ENCODE measurements around the gene GPRC5A. TPM values are rescaled to one million over a fixed set of nuclear protein-coding genes. Genes with fewer than 3 reads are reported as not detected.

Gene GPRC5A
- total RNA-seq, 6 donors from 2014 or later = 194 to 890 (median 653) TPM

GRCh38 chr12:12930633-12931219, 39.4 kb downstream of the GPRC5A start:
- DNase-seq = no peak
- Histone ChIP-seq H3K36me3 (no peaks in the 10 kb centered on the region), H3K9me3 (no peaks in the 10 kb centered on the region), H3K27ac (no peak overlapping the region), H3K4me1 (peaks cover 0 to 5% (median 0%) of the 10 kb centered on the region in 4 donors), H3K27me3 (no peaks in the 10 kb centered on the region), H3K4me3 (no peak overlapping the region)
- 65 to 78% methylated on average over 2 of the region's 2 CpGs for WGBS, 2 donors
- TF ChIP-seq POLR2A (IDR thresholded peaks at IDR 0.05) (no peak), CTCF (IDR thresholded peaks at IDR 0.05) (no peak), EP300 (IDR thresholded peaks at IDR 0.05) (no peak), POLR2AphosphoS5 (IDR thresholded peaks at IDR 0.05) (no peak)
- no peak for ATAC-seq (ENCODE audit: low FRiP score in 2 of 2)

- no peak for DNase-seq
- H3K9me3 ChIP-seq = no peaks in the 10 kb centered on the region
- 93 to 96% methylated on average over 4 of the region's 4 CpGs for WGBS, 2 donors
- TF ChIP-seq CTCF (IDR thresholded peaks at IDR 0.05) (no peak), POLR2A (IDR thresholded peaks at IDR 0.05) (no peak), POLR2AphosphoS5 (IDR thresholded peaks at IDR 0.05) (no peak), EP300 (IDR thresholded peaks at IDR 0.05) (no peak)
- H3K27ac ChIP-seq = no peak overlapping the region
- no peak for ATAC-seq (ENCODE audit: low FRiP score in 2 of 2)
- no peaks in the 10 kb centered on the region for H3K36me3 ChIP-seq
- no peaks in the 10 kb centered on the region for H3K27me3 ChIP-seq
- no peak overlapping the region for H3K4me3 ChIP-seq
- H3K4me1 ChIP-seq = no peaks in the 10 kb centered on the region
These were observed 42.4 kb downstream of the GPRC5A start for GRCh38 chr12:12933742-12934141.

- ATAC-seq (ENCODE audit: low FRiP score in 2 of 2) (no peak), DNase-seq (no peak)
- Histone ChIP-seq H3K36me3 (no peaks in the 10 kb centered on the region), H3K27me3 (no peaks in the 10 kb centered on the region), H3K27ac (no peak overlapping the region), H3K4me3 (no peak overlapping the region), H3K9me3 (no peaks in the 10 kb centered on the region), H3K4me1 (no peaks in the 10 kb centered on the region)
- WGBS, 2 donors = 68 to 76% methylated on average over 8 of the region's 8 CpGs
- no peak for TF ChIP-seq EP300 (IDR thresholded peaks at IDR 0.05)
These were observed 43.2 kb downstream of the GPRC5A start for GRCh38 chr12:12934556-12934955.

GRCh38 chr12:12936983-12937491, 45.7 kb downstream of the GPRC5A start:
- H3K9me3 ChIP-seq = no peaks in the 10 kb centered on the region
- TF ChIP-seq CTCF (IDR thresholded peaks at IDR 0.05) (no peak), EP300 (IDR thresholded peaks at IDR 0.05) (no peak), POLR2A (IDR thresholded peaks at IDR 0.05) (no peak), POLR2AphosphoS5 (IDR thresholded peaks at IDR 0.05) (no peak)
- H3K4me3 ChIP-seq = no peak overlapping the region
- DNase-seq (no peak), ATAC-seq (ENCODE audit: low FRiP score in 2 of 2) (no peak)
- no peaks in the 10 kb centered on the region for H3K27me3 ChIP-seq
- H3K27ac ChIP-seq = no peak overlapping the region
- WGBS, 2 donors = 91 to 97% methylated on average over 11 of the region's 11 CpGs
- H3K4me1 ChIP-seq = no peaks in the 10 kb centered on the region
- no peaks in the 10 kb centered on the region for H3K36me3 ChIP-seq

GRCh38 chr12:12938541-12938940, 47.2 kb downstream of the GPRC5A start:
- Histone ChIP-seq H3K9me3 (no peaks in the 10 kb centered on the region), H3K4me1 (no peaks in the 10 kb centered on the region), H3K36me3 (no peaks in the 10 kb centered on the region), H3K27ac (no peak overlapping the region), H3K4me3 (no peak overlapping the region), H3K27me3 (no peaks in the 10 kb centered on the region)
- ATAC-seq (ENCODE audit: low FRiP score in 2 of 2) = no peak
- TF ChIP-seq POLR2AphosphoS5 (IDR thresholded peaks at IDR 0.05) = no peak
- TF ChIP-seq CTCF (IDR thresholded peaks at IDR 0.05) = no peak
- TF ChIP-seq EP300 (IDR thresholded peaks at IDR 0.05) = no peak
- no peak for TF ChIP-seq POLR2A (IDR thresholded peaks at IDR 0.05)
- WGBS, 2 donors = 80 to 86% methylated on average over 5 of the region's 5 CpGs
- no peak for DNase-seq

Measured in upper lobe of left lung (tissue), 6 donors.